GM21447 (cell line): ENCODE data around the gene RALGAPA2.

Experiments
- ATAC-seq: cut with Tn5 transposase; IDR thresholded peaks from one replicate; pipeline ENCODE4 v1.9.1; 2021; ENCODE audit not compliant: unreplicated experiment

RALGAPA2 gene

DNA sequence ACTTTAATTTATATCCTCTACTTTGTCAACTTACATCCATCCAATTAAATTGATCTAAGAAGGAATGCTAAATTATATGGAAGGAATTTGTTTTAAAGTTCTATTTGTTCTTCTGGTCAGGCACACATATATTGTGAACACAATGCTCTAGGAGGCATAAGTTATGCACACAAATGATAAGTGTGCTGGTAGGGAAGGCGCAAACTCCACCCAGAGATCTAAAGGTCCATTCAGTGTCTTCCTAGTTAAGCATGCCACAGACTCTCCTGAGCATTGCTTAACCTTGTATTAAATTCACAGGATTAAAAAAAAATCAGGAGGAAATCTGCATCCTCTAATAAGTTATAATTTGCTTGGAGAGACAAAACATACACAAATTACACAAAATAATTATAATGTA is 127.3 kb downstream of the RALGAPA2 start:
- ATAC-seq, result no peak

DNA sequence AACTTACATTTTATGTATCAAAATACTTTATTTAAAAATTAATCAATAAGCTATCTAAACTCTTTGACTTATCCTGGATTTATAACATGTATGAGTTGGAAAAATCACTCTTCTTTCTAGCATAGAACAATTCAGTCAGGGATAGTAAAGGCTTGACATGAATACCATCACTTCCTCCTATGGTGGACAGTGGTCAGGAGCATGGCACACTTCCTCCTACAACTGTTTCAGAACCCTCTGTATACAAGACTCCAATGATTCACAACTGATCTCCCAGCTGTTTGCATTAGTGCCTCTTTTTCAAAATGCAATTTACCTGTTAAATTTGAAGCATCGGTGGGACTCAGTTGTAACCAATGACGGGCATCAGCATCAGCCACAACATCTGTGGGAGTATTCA is 129.7 kb downstream of the RALGAPA2 start:
- no peak for ATAC-seq

DNA sequence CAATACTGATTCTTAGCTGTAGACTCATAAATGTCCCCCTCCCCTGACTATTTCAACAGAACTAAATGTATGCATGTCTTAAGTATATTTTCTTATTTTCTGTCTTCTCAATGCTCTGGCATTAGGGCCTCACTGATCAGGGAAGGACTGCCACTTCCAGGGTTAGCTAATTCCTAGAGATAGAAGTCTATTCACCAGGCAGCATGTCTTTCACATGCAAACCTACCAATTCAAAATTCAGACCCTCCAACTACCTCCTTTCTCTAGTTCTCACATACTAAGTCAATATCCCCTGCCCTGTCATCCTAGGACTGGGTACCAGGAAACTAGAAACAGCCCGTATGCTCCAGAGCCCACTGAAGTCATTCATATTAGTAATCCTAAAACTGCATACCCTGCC is 132.3 kb downstream of the RALGAPA2 start:
- ATAC-seq, result no peak

DNA sequence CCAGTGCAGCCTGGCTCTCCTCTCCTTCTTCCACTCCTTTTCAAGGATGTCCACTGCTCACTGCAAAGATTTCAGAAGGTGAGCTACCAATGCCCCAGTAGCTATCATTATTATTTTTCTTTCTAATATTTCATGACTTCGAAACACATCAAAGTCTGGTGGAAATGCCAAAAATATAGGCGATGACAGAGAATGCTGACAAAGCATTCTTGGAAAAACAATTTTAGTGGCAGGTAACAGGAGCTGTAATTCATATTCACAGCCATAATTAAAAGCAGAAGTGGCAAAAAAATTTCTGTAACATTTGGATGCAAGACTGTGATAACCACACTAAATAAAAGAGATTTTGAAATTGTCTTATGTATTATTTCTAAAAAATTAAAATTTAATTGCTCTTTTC is 133.6 kb downstream of the RALGAPA2 start:
- ATAC-seq, result no peak

DNA sequence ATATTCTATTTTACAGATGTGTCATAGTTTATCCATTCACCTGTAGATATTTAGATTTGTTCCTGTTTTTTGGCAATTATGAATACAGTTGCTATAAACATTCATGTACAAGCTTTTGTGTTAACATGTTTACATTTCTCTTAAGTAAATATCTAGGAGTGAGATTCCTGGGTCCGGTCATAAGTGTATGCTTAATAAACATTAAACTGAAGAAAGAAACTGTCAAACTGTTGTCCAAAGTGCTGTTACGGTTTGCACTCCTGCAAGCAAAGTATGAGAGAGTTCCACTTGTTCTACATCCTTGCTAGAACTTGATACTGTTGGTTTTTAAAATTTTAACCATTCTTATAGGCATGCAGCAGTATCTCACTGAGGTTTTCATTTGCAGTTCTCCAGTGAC is 138.6 kb downstream of the RALGAPA2 start:
- ATAC-seq, result no peak

DNA sequence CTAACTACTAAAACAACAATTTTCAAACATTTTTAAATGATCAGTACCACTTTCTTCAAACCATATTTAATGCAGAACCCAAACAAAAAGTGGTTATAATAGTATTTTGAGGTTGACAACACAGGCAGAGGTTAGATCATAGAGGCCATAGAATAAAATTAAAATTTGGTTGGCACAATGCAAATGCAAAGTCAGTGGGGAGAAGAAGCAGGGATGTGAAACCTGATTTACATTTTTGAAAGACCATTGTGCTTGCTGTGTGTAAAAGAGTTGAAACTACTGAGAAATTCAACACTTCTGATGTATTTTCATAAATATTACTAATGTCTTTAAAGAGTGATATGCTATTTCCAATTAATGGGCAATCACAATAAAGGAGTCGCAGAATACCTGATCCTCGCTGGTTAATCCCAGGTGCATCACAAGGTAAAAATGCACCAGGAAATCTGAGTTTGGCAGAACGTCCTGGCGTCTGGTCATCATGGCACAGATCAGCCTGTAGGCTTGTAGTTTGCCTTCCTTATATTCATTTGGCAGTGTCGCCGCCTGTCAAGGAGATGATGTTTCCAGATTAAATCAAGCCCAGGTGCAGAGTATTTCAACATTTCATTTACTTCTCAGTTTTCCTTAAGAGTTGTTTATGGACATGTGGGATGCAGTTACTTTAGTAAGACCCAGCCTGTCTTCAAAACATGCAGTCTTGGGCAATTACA is 141.2 kb downstream of the RALGAPA2 start:
- ATAC-seq, result no peak

DNA sequence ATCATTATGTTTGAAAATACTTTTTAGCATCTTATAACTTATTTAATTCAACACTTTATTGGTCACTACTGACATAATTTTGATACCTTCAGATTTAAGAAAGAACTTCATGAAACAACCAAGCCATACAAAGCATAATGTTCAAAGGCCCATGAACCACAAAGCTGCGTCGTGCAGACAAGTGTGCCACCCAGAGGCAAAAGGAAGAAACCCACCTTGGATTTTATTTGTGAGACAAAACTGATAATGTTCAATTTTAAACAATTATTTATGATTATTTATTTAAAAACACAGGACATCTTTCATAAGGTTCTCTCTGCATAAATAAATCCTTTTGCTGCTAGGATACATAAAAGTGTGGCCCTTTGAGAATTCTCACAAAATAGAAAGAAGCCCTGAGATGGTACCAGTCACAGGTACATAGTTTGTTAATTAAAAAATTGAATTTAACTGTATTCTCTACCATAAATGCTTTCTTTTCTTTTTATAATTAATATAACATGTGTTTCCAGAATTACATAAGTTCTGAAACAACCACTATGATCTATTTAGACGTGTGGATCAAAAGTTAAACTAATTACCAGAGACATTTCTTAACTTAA is 143.7 kb downstream of the RALGAPA2 start:
- no peak for ATAC-seq

DNA sequence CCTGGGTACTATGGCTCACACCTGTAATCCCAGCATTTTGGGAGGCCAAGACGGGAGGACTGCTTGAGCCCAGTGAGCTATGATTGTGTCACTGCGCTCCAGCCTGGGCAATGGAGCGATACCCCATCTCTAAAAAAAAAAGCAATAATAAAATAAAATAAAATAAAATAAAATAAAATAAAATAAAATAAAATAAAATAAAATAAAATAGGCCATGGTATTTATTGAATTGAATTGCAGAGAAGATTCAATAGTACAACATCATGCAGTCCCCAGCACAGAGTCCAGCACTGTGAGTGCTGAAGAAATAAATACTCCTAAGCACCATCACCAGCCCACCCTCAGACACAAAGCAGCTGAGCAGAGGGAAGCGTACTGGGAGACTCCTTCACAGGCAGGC is 144.7 kb downstream of the RALGAPA2 start:
- ATAC-seq, result no peak

DNA sequence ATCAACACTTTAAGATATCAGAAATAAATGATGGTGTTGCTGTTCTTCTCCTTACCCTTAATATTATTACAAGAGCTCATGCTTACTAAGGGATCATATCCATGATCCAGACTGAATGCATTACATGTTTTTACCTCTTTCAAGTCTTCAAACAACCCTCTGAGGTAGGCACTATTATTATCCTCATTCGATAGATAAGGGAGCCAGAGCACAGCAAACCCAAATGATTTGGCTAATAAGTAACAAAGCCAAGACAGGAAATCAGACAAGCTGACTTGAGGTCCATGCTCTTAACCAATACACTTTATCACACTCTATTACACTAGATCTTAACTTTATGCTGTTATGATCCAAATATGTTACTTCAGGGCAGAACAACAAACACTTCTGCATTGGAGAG is 145.9 kb downstream of the RALGAPA2 start:
- ATAC-seq, result no peak

DNA sequence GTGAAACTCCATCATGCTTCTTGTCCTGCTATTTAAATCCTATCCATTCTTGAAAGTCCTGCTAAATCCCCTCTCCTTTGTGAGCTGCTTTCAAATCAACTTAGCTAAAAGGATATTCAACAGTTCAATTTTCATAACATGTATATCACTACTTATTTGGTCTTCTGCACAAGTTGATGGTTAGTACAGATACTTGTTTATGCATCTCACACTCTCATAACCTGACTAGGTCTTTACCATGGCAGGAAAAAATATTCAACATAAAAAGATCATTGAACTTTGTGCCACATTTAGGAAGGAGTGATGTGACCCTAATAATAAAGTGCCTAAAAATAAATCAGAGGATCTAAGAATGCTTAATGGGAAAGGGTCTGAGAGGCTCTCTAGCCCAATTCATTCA is 148.2 kb downstream of the RALGAPA2 start:
- ATAC-seq, result no peak

DNA sequence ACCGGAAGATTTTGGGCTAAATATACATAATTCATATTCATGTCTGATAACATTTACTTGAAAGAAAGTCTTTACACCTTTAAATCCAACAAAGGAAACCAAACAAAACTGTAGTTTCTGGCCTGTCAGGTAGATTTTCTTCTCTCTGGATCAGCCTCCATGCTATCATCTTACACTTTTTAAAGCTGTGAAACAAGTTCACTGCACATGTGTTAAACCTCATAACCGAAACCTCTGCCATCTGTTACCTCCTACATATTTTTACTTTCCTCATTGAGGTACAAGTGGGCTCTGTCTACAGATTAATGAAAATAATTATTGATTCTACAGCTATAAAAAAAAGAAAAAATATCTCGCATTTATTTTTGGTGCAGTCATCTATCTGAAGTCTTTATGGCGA is 149.9 kb downstream of the RALGAPA2 start:
- no peak for ATAC-seq

DNA sequence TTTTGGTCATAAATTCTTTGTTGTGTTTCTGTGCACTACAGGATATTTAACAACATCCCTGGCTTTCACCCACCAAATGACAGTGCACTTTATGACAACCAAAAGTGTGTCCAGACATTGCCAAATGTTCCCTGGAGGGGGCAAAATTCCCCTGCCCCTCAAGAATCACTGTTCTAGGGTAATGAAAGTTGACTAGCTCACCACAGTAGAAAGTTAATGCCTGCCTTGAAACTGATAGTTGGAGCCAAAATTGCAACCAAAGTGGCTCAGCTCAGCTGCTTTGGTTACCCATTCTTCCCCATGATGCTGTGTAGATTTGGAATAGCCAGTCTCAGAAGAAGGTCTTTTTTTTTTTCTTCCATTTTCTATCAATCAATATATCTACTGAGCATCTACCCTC is 150.6 kb downstream of the RALGAPA2 start:
- peak; percentile 75 for ATAC-seq

DNA sequence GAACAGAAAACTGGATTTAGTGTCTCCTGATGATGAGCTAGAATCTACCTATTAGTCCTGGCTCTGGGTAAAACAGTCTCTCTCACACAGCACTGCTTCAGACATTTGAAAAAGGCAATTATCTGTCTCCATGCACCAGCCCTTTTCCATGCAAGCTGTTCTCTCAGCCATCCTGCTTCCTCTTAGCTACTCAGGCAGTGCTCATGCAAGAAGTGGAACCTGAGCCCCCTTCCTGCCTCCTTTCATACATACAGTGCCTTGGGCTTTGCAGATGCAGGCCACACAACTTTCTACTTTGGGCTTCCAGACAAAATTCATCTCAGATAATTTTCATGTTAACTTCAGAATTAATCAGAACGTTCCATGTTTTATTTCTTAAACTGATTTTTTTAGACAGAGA is 151.3 kb downstream of the RALGAPA2 start:
- ATAC-seq, result no peak

DNA sequence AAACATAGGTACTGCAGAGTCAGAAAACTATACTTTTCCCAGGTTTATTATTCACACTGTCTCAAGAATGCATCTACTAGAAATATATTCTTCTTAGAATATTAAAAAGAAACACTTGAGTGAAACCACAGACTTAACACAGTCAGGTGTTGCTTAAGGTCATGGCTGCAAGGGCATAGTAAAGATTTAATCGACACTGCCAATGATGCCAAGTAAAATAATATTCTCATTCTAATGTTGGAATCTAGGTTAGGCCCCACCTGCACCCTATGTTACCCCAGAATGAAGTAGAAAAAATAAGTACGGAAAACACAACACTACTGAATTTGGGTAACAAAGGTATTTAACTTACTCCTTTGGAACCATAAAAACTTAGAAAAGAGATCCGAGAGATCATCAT is 155.0 kb downstream of the RALGAPA2 start:
- ATAC-seq, result no peak

DNA sequence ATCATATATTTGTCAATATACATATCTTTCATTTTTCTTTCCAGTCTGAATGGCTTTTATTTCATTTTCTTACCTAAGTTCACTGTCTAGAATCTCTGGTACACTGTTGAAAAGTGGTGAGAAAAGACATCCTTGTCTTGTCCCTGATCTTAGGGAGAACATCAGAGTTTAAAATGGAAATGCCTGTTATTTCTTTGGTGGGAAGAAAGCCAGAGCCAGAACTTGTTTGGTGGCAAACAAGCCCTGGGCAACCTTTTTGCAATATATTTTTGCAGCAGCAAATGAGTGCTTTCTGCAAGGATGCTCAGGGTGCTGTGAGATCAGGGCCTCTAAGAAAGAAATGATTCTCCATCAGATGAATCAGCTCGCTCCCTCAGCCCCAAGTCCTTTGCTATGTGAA is 156.6 kb downstream of the RALGAPA2 start:
- no peak for ATAC-seq

DNA sequence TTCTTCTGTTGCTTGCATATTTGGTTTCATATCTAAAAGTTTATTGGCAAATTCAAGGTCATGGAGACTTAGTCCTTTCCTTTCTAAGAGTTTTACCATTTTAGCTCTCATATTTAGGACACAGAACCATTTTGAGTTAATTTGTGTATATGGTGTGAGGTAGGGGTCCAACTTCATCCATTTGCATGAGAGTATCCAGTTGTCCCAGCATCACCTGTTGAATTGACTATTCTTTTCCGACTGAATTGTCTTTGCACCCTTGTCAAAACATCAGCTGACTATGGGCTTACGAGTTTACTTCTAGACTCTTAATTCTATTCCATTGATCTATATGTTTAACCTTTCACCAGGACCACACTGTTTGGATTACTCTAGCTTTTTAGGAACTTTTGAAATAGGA is 157.5 kb downstream of the RALGAPA2 start:
- ATAC-seq, result no peak

DNA sequence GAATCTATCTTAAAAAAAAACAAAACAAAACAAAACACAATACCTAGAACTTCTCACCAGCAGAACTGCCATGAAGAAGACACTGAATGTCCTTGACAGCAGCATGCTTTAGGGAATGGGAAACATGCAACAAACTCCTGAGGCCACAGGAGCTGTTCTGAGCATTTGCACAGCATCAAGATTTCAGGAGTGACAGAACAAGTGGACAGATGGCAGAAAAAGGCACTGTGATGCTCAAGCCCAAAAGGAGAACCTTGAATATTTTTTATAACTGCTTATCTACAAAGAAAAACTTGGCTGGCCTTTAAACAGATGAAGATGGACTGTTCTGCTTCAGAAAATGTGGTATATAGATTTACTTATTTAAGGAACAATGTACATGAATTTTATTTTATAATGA is 158.9 kb downstream of the RALGAPA2 start:
- no peak for ATAC-seq

DNA sequence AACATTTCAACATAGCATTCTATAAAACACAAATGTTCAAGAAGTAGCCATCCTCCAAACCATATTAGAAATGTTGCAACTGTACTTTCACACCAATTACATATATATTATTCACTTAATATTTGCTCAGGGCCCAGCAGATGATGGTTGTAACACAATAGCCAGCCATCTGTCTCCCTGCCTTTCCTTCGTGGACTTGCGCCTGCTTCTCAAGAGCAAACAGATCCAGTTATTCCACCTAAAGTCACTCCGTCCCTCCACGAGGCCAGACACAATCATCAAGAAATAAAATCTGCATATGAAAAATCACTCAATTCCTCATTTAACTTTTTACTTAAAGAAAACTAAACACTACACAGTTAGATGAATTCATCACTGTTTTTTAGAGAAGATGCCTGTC is 160.4 kb downstream of the RALGAPA2 start:
- no peak for ATAC-seq

DNA sequence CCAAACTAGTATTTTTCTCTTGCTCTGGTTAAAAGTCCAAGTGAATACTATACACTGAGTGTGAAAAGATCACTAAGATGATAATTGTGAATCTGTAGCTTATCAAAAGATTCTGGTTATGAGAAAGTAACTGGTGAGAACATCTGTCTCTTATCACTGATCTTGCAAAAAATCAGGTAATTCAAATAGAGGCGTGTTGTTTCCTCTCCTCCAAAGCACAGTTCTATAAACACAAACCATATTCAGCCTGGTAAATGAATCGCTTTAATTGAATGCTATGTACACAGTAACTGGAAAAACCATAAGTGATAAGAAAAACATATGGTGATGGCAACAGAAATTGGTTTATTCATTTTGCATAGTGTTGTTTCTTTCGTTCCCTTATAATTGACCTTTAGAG is 161.0 kb downstream of the RALGAPA2 start:
- no peak for ATAC-seq

DNA sequence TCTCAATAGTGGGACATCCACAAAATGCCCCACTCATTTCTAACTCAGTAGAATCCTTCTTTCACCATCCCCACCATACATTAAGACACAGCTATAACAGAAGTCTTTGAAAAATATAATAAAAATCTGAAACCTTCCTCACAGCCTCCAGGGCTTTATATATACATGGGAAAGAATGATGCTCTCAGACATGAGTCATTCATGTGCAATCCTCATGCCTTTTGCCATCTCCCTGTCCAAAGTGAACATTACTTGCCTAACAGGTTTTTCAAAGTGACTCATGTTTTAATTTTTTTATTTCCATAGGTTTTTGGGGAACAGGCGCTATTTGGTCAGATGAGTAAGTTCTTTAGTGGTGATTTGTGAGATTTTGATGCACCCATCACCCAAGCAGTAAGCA is 162.7 kb downstream of the RALGAPA2 start:
- ATAC-seq, result no peak

DNA sequence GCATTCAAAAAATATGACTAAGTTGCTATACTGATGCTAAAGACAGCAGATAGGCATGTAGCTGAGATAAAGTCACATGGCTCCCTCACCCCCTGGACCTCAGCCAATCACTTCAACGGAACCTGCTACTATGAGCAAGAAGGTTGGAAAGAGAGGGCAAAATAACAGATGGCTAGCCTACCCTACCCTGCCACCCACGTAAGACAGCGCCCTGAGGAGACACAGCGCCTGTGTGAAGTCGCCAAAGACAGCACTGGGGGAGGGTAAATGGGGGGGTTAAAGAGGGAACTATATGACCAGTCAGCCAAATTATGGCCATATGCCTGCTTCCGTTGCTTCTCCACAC is 163.2 kb downstream of the RALGAPA2 start:
- ATAC-seq, result no peak

DNA sequence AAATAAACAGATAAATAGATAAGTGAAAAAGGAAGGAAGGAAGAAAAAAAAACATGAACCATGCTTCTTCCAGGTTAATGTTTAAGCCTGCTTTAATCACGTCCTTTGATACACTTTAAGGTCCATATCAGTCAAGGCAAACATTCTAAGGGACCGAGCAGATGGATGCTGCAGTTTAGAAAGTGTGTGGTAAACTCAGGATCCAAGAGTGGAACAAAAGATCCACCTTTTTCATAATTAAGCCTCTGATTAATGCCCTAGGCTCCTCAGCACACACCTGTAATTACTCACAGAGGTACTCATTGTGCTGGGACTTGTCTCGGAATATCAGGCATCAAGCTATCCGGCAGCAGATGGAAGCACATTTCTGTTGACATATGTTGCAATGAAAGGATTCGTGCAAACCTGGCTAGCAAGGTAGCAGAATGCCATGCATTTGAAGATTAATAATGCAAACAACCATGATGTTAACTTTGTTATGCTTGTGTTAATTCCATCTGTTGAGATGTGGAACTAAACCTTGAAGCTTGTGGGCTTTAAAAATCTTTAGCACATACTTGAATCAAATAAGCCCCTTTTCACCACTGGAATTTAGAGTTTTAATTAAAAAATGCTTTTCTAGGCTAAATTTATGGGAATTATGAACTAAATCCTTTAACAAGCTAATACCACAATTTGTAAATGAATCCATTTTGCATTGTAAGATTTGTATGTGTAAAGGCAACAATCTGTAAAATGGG is 163.7 kb downstream of the RALGAPA2 start:
- ATAC-seq, result no peak

DNA sequence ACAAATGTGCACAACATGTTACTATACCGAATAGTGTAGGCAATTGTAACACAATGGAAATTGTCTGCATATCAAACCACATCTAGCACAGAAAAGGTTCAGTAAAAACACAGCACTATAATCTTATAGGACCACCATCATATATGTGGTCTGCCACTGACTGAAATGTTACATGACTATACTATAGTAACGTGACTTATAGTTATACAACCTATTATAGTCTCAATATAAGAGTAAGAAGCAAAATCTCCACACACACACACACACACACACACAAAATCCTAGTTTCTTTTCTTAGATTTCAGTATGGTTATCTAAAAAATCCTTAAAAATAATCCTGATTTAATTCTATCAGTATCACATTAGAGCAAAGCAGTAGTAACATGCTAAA is 164.6 kb downstream of the RALGAPA2 start:
- no peak for ATAC-seq
